ENCODE data around the gene FAM168A.

GRCh38 chr11:73392108-73393010 is 205.6 kb downstream of the FAM168A start:
- TF ChIP-seq TEAD4 (IDR thresholded peaks at IDR 0.05; ENCODE audit: low read depth, low read length): no peak
- no peak for TF ChIP-seq SP1 (IDR thresholded peaks at IDR 0.05; ENCODE audit: low read depth, low read length)

All from H1 (cell line).